HepG2 (cell line): ENCODE measurements around the gene OR2F2. TPM values are rescaled to one million over a fixed set of nuclear protein-coding genes. Genes with fewer than 3 reads are reported as not detected.

Experiments used
- ATAC-seq: fragments of 200-7000 bp; cut with Tn5 transposase; 3 replicates; pipeline ENCODE4 v1.9.1; 2020; ENCODE audit warnings: mild to moderate bottlenecking, moderate library complexity
- BruUV-seq: library from RNA; stranded (reverse); fragments of 400-500 nt; replicated peaks from 2 replicates; lab custom pipeline; 2021; lab: Mats Ljungman, UMichigan
- CTCF ChIA-PET: fragments of 300-600 bp; formaldehyde crosslinking; extraction: SDS; loops from one replicate; lab custom pipeline; 2021; ENCODE audit warnings: low total read pairs, inconsistent platforms, low intra/inter-chr PET ratio; lab: Yijun Ruan, JAX
- POLR2A ChIA-PET: fragments of 350-600 bp; sonication (Branson Sonifier 250); formaldehyde crosslinking; loops from one replicate; lab custom pipeline; 2020; ENCODE audit warnings: antibody characterized with exemption, inconsistent platforms; lab: Yijun Ruan, JAX
- DNase-seq: peaks from one replicate; pipeline ENCODE4 v3.0.0-alpha.2; 2015; ENCODE audit warnings: low spot score
- FAIRE-seq: peaks from 3 replicates; lab custom pipeline; 2011; peaks lifted over from hg19 to GRCh38; lab: Jason Lieb, UNC
- H2AFZ ChIP-seq: one replicate; pipeline ENCODE4 v1.6.1; 2011; ENCODE audit warnings: low read length, inconsistent platforms
- H3K27ac ChIP-seq: fragments of 300-600 bp; 3 replicates; pipeline ENCODE4 v1.8.0; 2011; ENCODE audit warnings: mixed run types, mild to moderate bottlenecking, mixed read lengths, low read length, inconsistent platforms; ENCODE audit not compliant: insufficient read depth; ENCODE audit errors: extremely low read length
- H3K27me3 ChIP-seq, 2 experiments: fragments of 200-600 bp in 1 of 2; 2 replicates in 1 of 2; 3 replicates in 1 of 2; pipeline versions ENCODE4 v1.6.0 to v1.8.0; 2011; ENCODE audit warnings: low read length in 2 of 2, mild to moderate bottlenecking in 2 of 2, moderate library complexity in 2 of 2, inconsistent platforms in 1 of 2; ENCODE audit not compliant: insufficient read depth in 2 of 2, control insufficient read depth in 1 of 2
- H3K36me3 ChIP-seq, 2 experiments: fragments of 200-600 bp in 1 of 2; replicated peaks in 1 of 2; 2 replicates in 1 of 2; 3 replicates in 1 of 2; pipeline versions ENCODE4 v1.5.1 to v1.8.0; 2011; ENCODE audit warnings: low read length in 2 of 2, inconsistent platforms in 1 of 2; ENCODE audit not compliant: insufficient read depth in 2 of 2, control insufficient read depth in 1 of 2
- H3K4me1 ChIP-seq: 2 replicates; pipeline ENCODE4 v1.5.1; 2012; ENCODE audit warnings: low read length, inconsistent platforms; ENCODE audit not compliant: insufficient read depth
- H3K4me2 ChIP-seq: 2 replicates; pipeline ENCODE4 v1.6.0; 2011; ENCODE audit warnings: low read depth, low read length, inconsistent platforms
- H3K4me3 ChIP-seq, 3 experiments: fragments of 200-600 bp in 1 of 3; sonication (generic), shearing (Covaris generic) in 1 of 3; replicated peaks in 1 of 3; 2 replicates each; pipeline ENCODE4 v1.5.1; 2011 to 2016; ENCODE audit warnings: low read length in 3 of 3, inconsistent platforms in 2 of 3, low read depth in 2 of 3, mild to moderate bottlenecking in 2 of 3, control low read depth in 1 of 3, mixed read lengths in 1 of 3; ENCODE audit not compliant: insufficient read depth in 1 of 3
- H3K79me2 ChIP-seq: one replicate; pipeline ENCODE4 v1.6.1; 2011; ENCODE audit warnings: low read length, inconsistent platforms; ENCODE audit not compliant: insufficient read depth
- H3K9ac ChIP-seq: 2 replicates; pipeline ENCODE4 v1.6.0; 2011; ENCODE audit warnings: mild to moderate bottlenecking, low read depth, low read length, inconsistent platforms; ENCODE audit not compliant: insufficient read depth
- H3K9me3 ChIP-seq: 2 replicates; pipeline ENCODE4 v1.5.1; 2012; ENCODE audit warnings: mild to moderate bottlenecking, low read length
- H4K20me1 ChIP-seq: 2 replicates; pipeline ENCODE4 v1.6.0; 2011; ENCODE audit warnings: inconsistent platforms, mild to moderate bottlenecking, low read length, moderate library complexity; ENCODE audit not compliant: insufficient read depth
- AHR ChIP-seq: IDR thresholded peaks from 2 replicates; pipeline ENCODE4 v1.6.1; 2018; ENCODE audit warnings: missing genetic modification reagents, missing compliant biosample characterization
- ATF4 ChIP-seq, 2 experiments: fragments of 450-650 bp in 1 of 2; sonication (generic) in 1 of 2; formaldehyde crosslinking; IDR thresholded peaks; 2 replicates each; pipeline versions ENCODE4 v1.5.0 to v1.8.0; 2020 to 2022; ENCODE audit warnings: mild to moderate bottlenecking in 1 of 2, missing genetic modification reagents in 1 of 2
- BHLHE40 ChIP-seq: IDR thresholded peaks from 2 replicates; pipeline ENCODE4 v1.6.1; 2011; ENCODE audit warnings: low read length, improper control_type of control experiment
- FIP1L1 ChIP-seq: fragments of 200-400 bp; formaldehyde crosslinking; IDR thresholded peaks from 2 replicates; pipeline ENCODE4 v1.6.1; 2018; ENCODE audit warnings: low read depth, mild to moderate bottlenecking, low read length, moderate library complexity, borderline replicate concordance; ENCODE audit not compliant: insufficient read depth
- HIVEP1 ChIP-seq: sonication (generic); formaldehyde crosslinking; IDR thresholded peaks from 2 replicates; pipeline ENCODE4 v1.4.0; 2020; ENCODE audit warnings: mild to moderate bottlenecking, missing genetic modification reagents
- HMG20A ChIP-seq: IDR thresholded peaks from 2 replicates; pipeline ENCODE4 v1.6.1; 2016; ENCODE audit warnings: borderline replicate concordance
- KAT7 ChIP-seq: IDR thresholded peaks from 2 replicates; pipeline ENCODE4 v1.6.1; 2018; ENCODE audit warnings: borderline replicate concordance, missing compliant biosample characterization
- KDM5A ChIP-seq: fragments of 200-600 bp; sonication (generic); IDR thresholded peaks from 2 replicates; pipeline ENCODE4 v1.7.0; 2018; ENCODE audit warnings: antibody characterized with exemption, mild to moderate bottlenecking, low read length, borderline replicate concordance
- KLF11 ChIP-seq: IDR thresholded peaks from 2 replicates; pipeline ENCODE4 v1.6.1; 2016; ENCODE audit warnings: missing compliant biosample characterization
- LBX2 ChIP-seq: sonication (generic); formaldehyde crosslinking; IDR thresholded peaks from 2 replicates; pipeline ENCODE4 v1.5.0; 2020; ENCODE audit warnings: missing genetic modification reagents, mild to moderate bottlenecking, borderline replicate concordance
- POLR2A ChIP-seq, 2 experiments: IDR thresholded peaks; 2 replicates each; pipeline ENCODE4 v1.6.1; 2011; ENCODE audit warnings: low read depth in 2 of 2, low read length in 2 of 2, mild to moderate bottlenecking in 1 of 2, moderate library complexity in 1 of 2; ENCODE audit not compliant: insufficient read depth in 1 of 2
- ZFP36L2 ChIP-seq: sonication (generic); formaldehyde crosslinking; IDR thresholded peaks from 2 replicates; pipeline ENCODE4 v1.4.0; 2020; ENCODE audit warnings: missing genetic modification reagents
- ZNF224 ChIP-seq: sonication (generic); formaldehyde crosslinking; IDR thresholded peaks from 2 replicates; pipeline ENCODE4 v1.5.0; 2020; ENCODE audit warnings: mild to moderate bottlenecking, missing genetic modification reagents
- ZNF234 ChIP-seq: sonication (generic); formaldehyde crosslinking; conservative IDR thresholded peaks from 2 replicates; pipeline ENCODE4 v1.5.1; 2020; ENCODE audit warnings: mild to moderate bottlenecking, missing genetic modification reagents
- ZNF281 ChIP-seq: sonication (generic); formaldehyde crosslinking; IDR thresholded peaks from 2 replicates; pipeline ENCODE4 v1.4.0; 2020; ENCODE audit warnings: missing genetic modification reagents, borderline replicate concordance
- ZNF33B ChIP-seq: sonication (generic); formaldehyde crosslinking; IDR thresholded peaks from 2 replicates; pipeline ENCODE4 v1.5.1; 2020; ENCODE audit warnings: mild to moderate bottlenecking, missing genetic modification reagents
- ZNF44 ChIP-seq: sonication (generic); formaldehyde crosslinking; IDR thresholded peaks from 2 replicates; pipeline ENCODE4 v1.5.1; 2020; ENCODE audit warnings: mild to moderate bottlenecking, missing genetic modification reagents
- ZNF569 ChIP-seq: sonication (generic); formaldehyde crosslinking; IDR thresholded peaks from 2 replicates; pipeline ENCODE4 v1.5.0; 2020; ENCODE audit warnings: mild to moderate bottlenecking, missing genetic modification reagents, moderate library complexity, borderline replicate concordance
- ZNF589 ChIP-seq: sonication (generic); formaldehyde crosslinking; conservative IDR thresholded peaks from 2 replicates; pipeline ENCODE4 v1.8.0; 2022; ENCODE audit warnings: mild to moderate bottlenecking, moderate library complexity, missing genetic modification reagents
- ZNF672 ChIP-seq: sonication (generic); formaldehyde crosslinking; IDR thresholded peaks from 2 replicates; pipeline ENCODE4 v1.8.1; 2022; ENCODE audit warnings: missing genetic modification reagents
- ZNF709 ChIP-seq: sonication (generic); formaldehyde crosslinking; IDR thresholded peaks from 2 replicates; pipeline ENCODE4 v1.5.0; 2020; ENCODE audit warnings: mild to moderate bottlenecking, missing genetic modification reagents
- ZNF747 ChIP-seq: sonication (generic); formaldehyde crosslinking; IDR thresholded peaks from 2 replicates; pipeline ENCODE4 v1.8.1; 2023; ENCODE audit warnings: missing genetic modification reagents, mild to moderate bottlenecking, borderline replicate concordance
- WGBS: methylation state at CpG from one replicate; pipeline ENCODE4 v1.1.6; 2017; ENCODE audit warnings: low lambda C conversion rate; 5-methylcytosine and 5-hydroxymethylcytosine counted together
- in situ Hi-C: cut with HindIII; loops from 2 replicates; pipeline ENCODE4 v1.10.0; 2017; ENCODE audit warnings: low pct_unique_long_range_greater_than_20kb; ENCODE audit not compliant: extremely low pct_ligation_motif_present
- intact Hi-C: fragments of 100-400 bp; cut with micrococcal nuclease; formaldehyde crosslinking; loops from one replicate; pipeline ENCODE4 v1.10.0; 2022; ENCODE audit not compliant: unreplicated experiment
- polyA plus RNA-seq, 8 experiments: library from polyadenylated mRNA; depleted of rRNA in 3 of 8; stranded (reverse) in 7 of 8; unstranded in 1 of 8; fragments of >200 nt; fragmentation: Illumina TruSeq in 4 of 8; extraction: Trizol in 4 of 8; gene quantifications; 2 replicates each; pipeline versions ENCODE4 v1.2.1 to v1.2.3, GENCODE V29; 2011 to 2016; ENCODE audit warnings: low read depth in 4 of 8, missing spikeins in 1 of 8, mixed read lengths in 1 of 8; ENCODE audit not compliant: insufficient read depth in 1 of 8
- total RNA-seq, 5 experiments: library from RNA; depleted of rRNA; stranded (reverse); fragments of >200 nt; fragmentation: Illumina TruSeq; extraction: Trizol; gene quantifications; 2 replicates each; pipeline ENCODE4 v1.2.3, GENCODE V29; 2016; ENCODE audit warnings: low read depth in 1 of 5

The OR2F2 gene
- total and polyA plus RNA-seq, 2 of the 13 experiments (the other 11 are each of a cell fraction or from before 2014, with no cell fraction given): 0.13 TPM; not detected in 1

DNA sequence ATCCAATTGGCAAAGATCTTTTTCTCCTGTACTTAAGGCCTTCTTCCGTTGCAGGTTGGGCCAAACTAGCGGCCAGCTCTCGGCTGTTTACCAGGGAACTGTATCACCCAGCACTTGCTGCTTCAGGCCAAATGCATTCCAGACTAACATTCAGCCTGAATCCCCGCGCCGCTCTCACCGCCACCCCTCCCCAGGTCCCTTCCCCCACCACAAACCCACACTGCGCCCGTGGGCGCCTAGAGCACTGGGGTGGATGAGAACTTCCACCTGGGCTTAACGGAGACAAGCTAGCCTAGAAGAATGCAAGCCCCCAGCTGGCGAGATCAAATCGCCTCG lies 33.7 kb upstream of the OR2F2 start:
- H3K4me3 ChIP-seq: peak overlapping the region; percentile 80 to 97 (median 90)
- WGBS: 2% methylated on average over 5 of the region's 14 CpGs
- peaks cover 0 to 3% of the 10 kb centered on the region in 2 experiments; a peak in 1 of 5 replicates for H3K36me3 ChIP-seq
- H4K20me1 ChIP-seq: 0 out of 2 replicates have a peak, but pooled peaks cover 4% of the 10 kb centered on the region
- no peak for FAIRE-seq
- H3K9me3 ChIP-seq: no peaks in the 10 kb centered on the region
- peak overlapping the region; percentile 99 for H3K27ac ChIP-seq
- in situ Hi-C loops: loop anchor here (25.0 kb wide), 1 partner anchor 514 kb away; the partner anchor contains the start of gene ZYX
- ATAC-seq: peak; percentile 35
- peak; percentile 25 for DNase-seq
- peak overlapping the region; percentile 89 for H3K4me2 ChIP-seq
- intact Hi-C loops: loop anchor here (2.0 to 5.0 kb wide), 2 partner anchors 58 to 76 kb away; no protein-coding TSS in a partner anchor
- H3K79me2 ChIP-seq: peaks cover 52% of the 10 kb centered on the region
- H3K9ac ChIP-seq: peak overlapping the region; percentile 95
- peaks cover 62% of the 10 kb centered on the region for H3K4me1 ChIP-seq
- no peak overlapping the region for H2AFZ ChIP-seq
- POLR2A ChIA-PET: interaction anchor here (1.0 to 9.4 kb wide), 13 partner anchors 9 to 506 kb away, joined by 3 to 174 read pairs (median 6); no protein-coding TSS in a partner anchor
- BruUV-seq: no TSS peak
- no peaks in the 10 kb centered on the region; a peak in 1 of 5 replicates for H3K27me3 ChIP-seq
- CTCF ChIA-PET: interaction anchor here (1.2 kb wide), 1 partner anchor 126 kb away, joined by 4 read pairs; no protein-coding TSS in a partner anchor
- TF ChIP-seq ZFP36L2 (CRISPR knock-in tag) (no peak), AHR (CRISPR knock-in tag) (no peak), KLF11 (CRISPR knock-in tag) (no peak), BHLHE40 (0 out of 2 replicates have a peak, but pooled peaks have one; percentile 14), ZNF672 (CRISPR knock-in tag) (no peak), LBX2 (CRISPR knock-in tag) (no peak), HMG20A (CRISPR knock-in tag) (no peak), ZNF224 (no peak), ZNF589 (0 out of 2 replicates have a peak, but pooled peaks have one; percentile 31), ZNF569 (no peak), ZNF234 (CRISPR knock-in tag) (0 out of 2 replicates have a peak, but pooled peaks have one; percentile 21), POLR2A (IDR thresholded peaks at IDR 0.05; ENCODE audit: insufficient read depth in 1 of 2, low read depth in 2 of 2, low read length in 2 of 2) (peak in 1 of 2 experiments; percentile 61; a peak in 2 of 4 replicates), ZNF747 (CRISPR knock-in tag) (peak; percentile 10; the same call in 1 of the 2 replicates), KDM5A (peak; percentile 4; the same call in 1 of the 2 replicates), ZNF44 (CRISPR knock-in tag) (peak; percentile 28; the same call in 1 of the 2 replicates), ZNF33B (CRISPR knock-in tag) (0 out of 2 replicates have a peak, but pooled peaks have one; percentile 6), ZNF709 (CRISPR knock-in tag) (peak; percentile 14; the same call in 1 of the 2 replicates), HIVEP1 (CRISPR knock-in tag) (no peak), ATF4 (CRISPR knock-in tag; IDR thresholded peaks at IDR 0.05) (0 out of 4 replicates have a peak, but pooled peaks of 1 of the 2 experiments have one; percentile 1), ZNF281 (0 out of 2 replicates have a peak, but pooled peaks have one; percentile 47), KAT7 (0 out of 2 replicates have a peak, but pooled peaks have one; percentile 31), FIP1L1 (no peak)
